ENCODE measurements around the gene OGFOD3. TPM values are rescaled to one million over a fixed set of nuclear protein-coding genes. Genes with fewer than 3 reads are reported as not detected.
"Not testable (repeated sequence)": the region's sequence is repeated elsewhere in the genome, so short reads cannot be mapped to it uniquely, and the experiment has no call there.

OGFOD3 gene
- total and polyA plus RNA-seq, 9 of the 15 experiments (the other 6 are each of a cell fraction or from before 2014, with no cell fraction given) = 0.69 to 44.7 (median 18.9) TPM

- ATAC-seq; H3K9me1 ChIP-seq (ENCODE audit: control insufficient read depth, insufficient read depth, low read length); H4K20me1 ChIP-seq (replicated peaks; ENCODE audit: control insufficient read depth, insufficient read depth, low read length); CTCF ChIA-PET (ENCODE audit: low intra/inter-chr PET ratio); H3K27ac ChIP-seq (ENCODE audit: extremely low read depth, low read depth, low read length); H3K4me2 ChIP-seq (ENCODE audit: insufficient read depth, low read length); BruUV-seq (replicated peaks); H3K9ac ChIP-seq (ENCODE audit: insufficient read depth in 1 of 2, low read depth in 2 of 2, low read length in 2 of 2); FAIRE-seq; H3K9me3 ChIP-seq (replicated peaks; ENCODE audit: control insufficient read depth, insufficient read depth, low read depth, low read length); H3K4me3 ChIP-seq; H3K27me3 ChIP-seq (ENCODE audit: control insufficient read depth in 2 of 2, insufficient read depth in 2 of 2, low read length in 2 of 2); H3K79me2 ChIP-seq (ENCODE audit: control insufficient read depth, insufficient read depth, low read length); H2AFZ ChIP-seq (ENCODE audit: low read depth, low read length); POLR2A ChIA-PET; intact Hi-C loops (cut with micrococcal nuclease); in situ Hi-C loops (cut with MboI); DNase-seq (ENCODE audit: extremely low read depth in 1 of 4, low spot score in 3 of 4); H3K36me3 ChIP-seq (ENCODE audit: control insufficient read depth, insufficient read depth, low read length): not testable (repeated sequence)
- peaks cover 3 to 52% of the 10 kb centered on the region in 2 experiments; a peak in 3 of 5 replicates for H3K4me1 ChIP-seq (replicated peaks in 1 of 2; ENCODE audit: control insufficient read depth in 2 of 2, insufficient read depth in 2 of 2, low read length in 2 of 2)
- peak; percentile 15; the same call in 1 of the 2 replicates for TF ChIP-seq CBFA2T2 (conservative IDR thresholded peaks at IDR 0.05)
- 0 out of 2 replicates have a peak, but pooled peaks have one; percentile 17 for TF ChIP-seq SOX6 (IDR thresholded peaks at IDR 0.05)
- TF ChIP-seq CBFA2T3 (IDR thresholded peaks at IDR 0.05) = peak; percentile 29; the same call in 1 of the 2 replicates
- 9% methylated on average over 2 of the region's 5 CpGs for WGBS (ENCODE audit: insufficient coverage, low coverage, missing lambda C conversion rate)
Observed at GRCh38 chr17:82377294-82377693, 41.1 kb downstream of the OGFOD3 start.

- Histone ChIP-seq H3K27ac (ENCODE audit: extremely low read depth, low read depth, low read length) (no peak overlapping the region), H3K4me1 (replicated peaks in 1 of 2; ENCODE audit: control insufficient read depth in 2 of 2, insufficient read depth in 2 of 2, low read length in 2 of 2) (peaks cover 3 to 59% of the 10 kb centered on the region in 2 experiments; a peak in 3 of 5 replicates), H3K27me3 (ENCODE audit: control insufficient read depth in 2 of 2, insufficient read depth in 2 of 2, low read length in 2 of 2) (no peaks in the 10 kb centered on the region), H3K36me3 (ENCODE audit: control insufficient read depth, insufficient read depth, low read length) (no peaks in the 10 kb centered on the region), H2AFZ (ENCODE audit: low read depth, low read length) (no peak overlapping the region), H3K4me3 (no peak overlapping the region), H4K20me1 (replicated peaks; ENCODE audit: control insufficient read depth, insufficient read depth, low read length) (no peaks in the 10 kb centered on the region), H3K9me1 (ENCODE audit: control insufficient read depth, insufficient read depth, low read length) (no peaks in the 10 kb centered on the region), H3K9me3 (replicated peaks; ENCODE audit: control insufficient read depth, insufficient read depth, low read depth, low read length) (no peaks in the 10 kb centered on the region), H3K9ac (ENCODE audit: insufficient read depth in 1 of 2, low read depth in 2 of 2, low read length in 2 of 2) (peak overlapping the region in 1 of 2 experiments; percentile 28; a peak in 1 of 4 replicates), H3K79me2 (ENCODE audit: control insufficient read depth, insufficient read depth, low read length) (no peaks in the 10 kb centered on the region), H3K4me2 (ENCODE audit: insufficient read depth, low read length) (no peak overlapping the region)
- intact Hi-C loops (cut with micrococcal nuclease) (no loop called here), in situ Hi-C loops (cut with MboI) (no loop called here)
- POLR2A ChIA-PET = interaction anchor here (0.6 to 1.6 kb wide), 2 partner anchors 9 to 10 kb away, joined by 3 read pairs; no protein-coding TSS in a partner anchor
- TF ChIP-seq, protein P1, sequence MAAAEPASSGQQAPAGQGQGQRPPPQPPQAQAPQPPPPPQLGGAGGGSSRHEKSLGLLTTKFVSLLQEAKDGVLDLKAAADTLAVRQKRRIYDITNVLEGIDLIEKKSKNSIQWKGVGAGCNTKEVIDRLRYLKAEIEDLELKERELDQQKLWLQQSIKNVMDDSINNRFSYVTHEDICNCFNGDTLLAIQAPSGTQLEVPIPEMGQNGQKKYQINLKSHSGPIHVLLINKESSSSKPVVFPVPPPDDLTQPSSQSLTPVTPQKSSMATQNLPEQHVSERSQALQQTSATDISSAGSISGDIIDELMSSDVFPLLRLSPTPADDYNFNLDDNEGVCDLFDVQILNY (CRISPR knock-in tag; IDR thresholded peaks at IDR 0.05) = no peak
- TF ChIP-seq HOXB6 (CRISPR knock-in tag; IDR thresholded peaks at IDR 0.05; ENCODE audit: borderline replicate concordance) (no peak), ZNF511 (CRISPR knock-in tag; IDR thresholded peaks at IDR 0.05) (no peak), FOXM1 (IDR thresholded peaks at IDR 0.05; ENCODE audit: low read depth) (no peak), FOXM1 (CRISPR knock-in tag; IDR thresholded peaks at IDR 0.05; ENCODE audit: low read depth) (no peak), CREBBP (IDR thresholded peaks at IDR 0.05; ENCODE audit: low read depth, low read length) (no peak), ZNF586 (CRISPR knock-in tag; conservative IDR thresholded peaks at IDR 0.05) (no peak), TRIM28 (IDR thresholded peaks at IDR 0.05) (no peak), TRIM24 (IDR thresholded peaks at IDR 0.05) (no peak)
- 61% methylated on average over 12 of the region's 16 CpGs for WGBS (ENCODE audit: insufficient coverage, low coverage, missing lambda C conversion rate)
- no peak for FAIRE-seq
- no peak for ATAC-seq
- DNase-seq (ENCODE audit: extremely low read depth in 1 of 4, low spot score in 3 of 4) = no peak
- CTCF ChIA-PET (ENCODE audit: low intra/inter-chr PET ratio) = no interaction called here
- BruUV-seq (replicated peaks) = no TSS peak
Observed at GRCh38 chr17:82376042-82376730, 42.2 kb downstream of the OGFOD3 start.
